ENCODE data around the gene IGSF23.

DNA sequence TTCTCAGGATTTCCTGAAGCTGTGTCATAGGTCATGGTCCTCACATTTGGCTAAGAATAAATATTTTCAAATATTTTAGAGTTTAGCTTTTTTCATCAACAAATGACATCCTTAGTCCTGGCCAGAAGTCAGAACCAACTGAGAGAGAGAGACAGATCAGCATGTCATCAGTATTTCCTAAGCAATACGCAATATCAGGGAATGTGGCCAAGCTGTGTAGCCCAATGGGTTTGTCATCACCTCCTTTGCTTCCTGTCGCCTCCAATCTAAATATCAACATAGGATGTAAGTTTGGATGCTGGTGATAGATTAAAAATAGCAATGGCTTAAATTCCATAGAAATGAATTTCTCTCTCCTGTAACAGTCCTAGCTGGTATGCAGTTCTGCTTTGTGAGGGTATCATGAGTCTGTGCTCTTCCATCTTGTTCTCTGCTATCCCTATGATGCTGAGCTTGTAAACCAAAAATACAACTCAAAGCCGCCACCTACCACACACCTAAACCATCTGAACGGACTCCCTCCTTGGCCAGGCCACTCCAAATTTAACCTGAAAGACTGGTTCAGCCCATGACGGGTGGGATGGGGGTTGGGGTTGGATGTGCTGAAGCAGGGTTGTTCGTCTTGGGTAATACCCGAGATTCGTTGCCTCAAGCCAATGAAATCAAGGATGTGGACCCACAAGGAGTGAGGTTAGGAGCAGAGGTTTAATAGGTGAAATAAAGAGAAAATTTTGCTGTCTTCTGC lies 10.0 kb upstream of the IGSF23 start:
- no peak for TF ChIP-seq POLR2A (IDR thresholded peaks at IDR 0.05; ENCODE audit: low read depth, low read length)
- no peak for TF ChIP-seq POLR2AphosphoS5 (IDR thresholded peaks at IDR 0.05; ENCODE audit: low read depth, low read length)
